NCI-H2107 (cell line): Measurements from ENCODE around the gene SLC22A23.

Source experiments
- DNase-seq: peaks from one replicate; lab custom pipeline; 2025; lab: John Stamatoyannopoulos, UW

Gene SLC22A23

GRCh38 chr6:3351829-3352524, 104.9 kb downstream of the SLC22A23 start:
- DNase-seq, result no peak

- DNase-seq, result no peak
Measured at GRCh38 chr6:3351105-3351676, 105.7 kb downstream of the SLC22A23 start.

GRCh38 chr6:3350252-3350796, 106.5 kb downstream of the SLC22A23 start:
- no peak for DNase-seq

- no peak for DNase-seq
Measured at GRCh38 chr6:3349388-3350251, 107.2 kb downstream of the SLC22A23 start.

GRCh38 chr6:3348821-3349220, 108.0 kb downstream of the SLC22A23 start:
- DNase-seq, result no peak

GRCh38 chr6:3347826-3348225, 109.0 kb downstream of the SLC22A23 start:
- DNase-seq, result no peak

- DNase-seq, result no peak
Measured at GRCh38 chr6:3347247-3347646, 109.6 kb downstream of the SLC22A23 start.

GRCh38 chr6:3346476-3346875, 110.4 kb downstream of the SLC22A23 start:
- DNase-seq, result no peak

GRCh38 chr6:3345836-3346235, 111.0 kb downstream of the SLC22A23 start:
- no peak for DNase-seq

GRCh38 chr6:3343089-3343883, 113.6 kb downstream of the SLC22A23 start:
- no peak for DNase-seq

- DNase-seq, result no peak
Measured at GRCh38 chr6:3341467-3341866, 115.4 kb downstream of the SLC22A23 start.

GRCh38 chr6:3340894-3341293, 116.0 kb downstream of the SLC22A23 start:
- DNase-seq, result no peak

GRCh38 chr6:3340358-3340802, 116.5 kb downstream of the SLC22A23 start:
- no peak for DNase-seq

- no peak for DNase-seq
Measured at GRCh38 chr6:3339811-3340210, 117.0 kb downstream of the SLC22A23 start.

GRCh38 chr6:3337521-3338350, 119.1 kb downstream of the SLC22A23 start:
- DNase-seq, result no peak

GRCh38 chr6:3336859-3337515, 119.9 kb downstream of the SLC22A23 start:
- no peak for DNase-seq

GRCh38 chr6:3336066-3336786, 120.6 kb downstream of the SLC22A23 start:
- peak; percentile 42 for DNase-seq

- no peak for DNase-seq
Measured at GRCh38 chr6:3335169-3335568, 121.7 kb downstream of the SLC22A23 start.

GRCh38 chr6:3334555-3334954, 122.3 kb downstream of the SLC22A23 start:
- DNase-seq, result no peak

- DNase-seq, result no peak
Measured at GRCh38 chr6:3333263-3333662, 123.6 kb downstream of the SLC22A23 start.
